H1 (cell line): Measurements from ENCODE around the gene TBCB. TPM values are rescaled to one million over a fixed set of nuclear protein-coding genes. Genes with fewer than 3 reads are reported as not detected.

ENCODE experiments used
- CTCF ChIA-PET: fragments of 300-600 bp; sonication (Branson Sonifier 250); formaldehyde crosslinking; loops from one replicate; lab custom pipeline; 2021; ENCODE audit not compliant: partially characterized antibody; lab: Charles Lee
- POLR2A ChIA-PET: fragments of 300-600 bp; sonication (Branson Sonifier 250); formaldehyde crosslinking; loops from one replicate; lab custom pipeline; 2021; ENCODE audit warnings: inconsistent platforms; ENCODE audit not compliant: partially characterized antibody; lab: Charles Lee
- DNase-seq, 2 experiments: peaks; one replicate each; pipeline versions ENCODE4 v3.0.0 to v3.0.0-alpha.2; 2010 to 2022; ENCODE audit warnings: low spot score in 2 of 2, low read depth in 1 of 2, mixed read lengths in 1 of 2
- FAIRE-seq: peaks from 2 replicates; lab custom pipeline; 2011; peaks lifted over from hg19 to GRCh38; lab: Jason Lieb, UNC
- H2AFZ ChIP-seq: 2 replicates; pipeline ENCODE4 v1.8.1; 2012; ENCODE audit warnings: low read length, inconsistent platforms
- H2AK5ac ChIP-seq: 2 replicates; pipeline ENCODE4 v1.6.1; 2013; ENCODE audit warnings: low read depth, low read length
- H2BK120ac ChIP-seq: replicated peaks from 2 replicates; pipeline ENCODE3; 2013; ENCODE audit warnings: low read depth, low read length, inconsistent platforms
- H2BK12ac ChIP-seq: 2 replicates; pipeline ENCODE4 v1.6.1; 2013; ENCODE audit warnings: low read depth, low read length
- H2BK15ac ChIP-seq: 2 replicates; pipeline ENCODE4 v1.6.1; 2013; ENCODE audit warnings: low read length
- H2BK20ac ChIP-seq: 2 replicates; pipeline ENCODE4 v1.6.1; 2013; ENCODE audit warnings: low read length
- H2BK5ac ChIP-seq: 2 replicates; pipeline ENCODE4 v1.6.1; 2013; ENCODE audit warnings: low read depth, low read length
- H3K14ac ChIP-seq: 2 replicates; pipeline ENCODE4 v1.6.1; 2013; ENCODE audit warnings: inconsistent platforms; ENCODE audit not compliant: insufficient read length
- H3K18ac ChIP-seq: 2 replicates; pipeline ENCODE4 v1.6.1; 2013; ENCODE audit warnings: low read length; ENCODE audit errors: extremely low read depth
- H3K23ac ChIP-seq: 2 replicates; pipeline ENCODE4 v1.6.1; 2013; ENCODE audit warnings: inconsistent platforms; ENCODE audit not compliant: insufficient read length
- H3K23me2 ChIP-seq: 2 replicates; pipeline ENCODE4 v1.6.1; 2013; ENCODE audit warnings: low read depth, low read length
- H3K27ac ChIP-seq: 2 replicates; pipeline ENCODE4 v1.6.1; 2011; ENCODE audit warnings: low read depth, low read length, inconsistent platforms
- H3K27me3 ChIP-seq, 4 experiments: replicated peaks in 1 of 4; 1 replicate in 1 of 4; 2 replicates in 3 of 4; pipeline versions ENCODE4 v1.6.1 to v1.8.1; 2011 to 2013; ENCODE audit warnings: low read length in 3 of 4, mild to moderate bottlenecking in 3 of 4, inconsistent platforms in 2 of 4, mixed read lengths in 2 of 4, moderate library complexity in 1 of 4; ENCODE audit not compliant: control insufficient read depth in 3 of 4, insufficient read depth in 3 of 4; ENCODE audit errors: extremely low read depth in 1 of 4
- H3K36me3 ChIP-seq, 4 experiments: 2 replicates each; pipeline versions ENCODE4 v1.6.1 to v1.8.1; 2011 to 2013; ENCODE audit warnings: mild to moderate bottlenecking in 4 of 4, low read length in 3 of 4, moderate library complexity in 2 of 4, control low read depth in 1 of 4, inconsistent platforms in 1 of 4; ENCODE audit not compliant: insufficient read depth in 4 of 4, control insufficient read depth in 2 of 4
- H3K4ac ChIP-seq: replicated peaks from 2 replicates; pipeline ENCODE3; 2013; ENCODE audit warnings: low read length, low read depth, mixed read lengths, inconsistent platforms; ENCODE audit not compliant: insufficient read length
- H3K4me1 ChIP-seq, 4 experiments: replicated peaks in 1 of 4; 1 replicate in 1 of 4; 2 replicates in 3 of 4; pipeline versions ENCODE4 v1.6.1 to v1.8.1; 2011 to 2013; ENCODE audit warnings: low read length in 3 of 4, inconsistent platforms in 2 of 4, mixed read lengths in 1 of 4; ENCODE audit not compliant: insufficient read depth in 4 of 4, control insufficient read depth in 3 of 4
- H3K4me2 ChIP-seq, 2 experiments: 2 replicates each; pipeline versions ENCODE4 v1.6.1 to v1.8.1; 2011 to 2013; ENCODE audit warnings: low read depth in 2 of 2, low read length in 2 of 2, control low read depth in 1 of 2, inconsistent platforms in 1 of 2, mild to moderate bottlenecking in 1 of 2; ENCODE audit not compliant: insufficient read depth in 1 of 2
- H3K4me3 ChIP-seq, 4 experiments: fragments of 200-600, 300-600 bp in 1 of 4; sonication (generic), shearing (Covaris generic), sonication (Bioruptor Twin) in 1 of 4; 2 replicates each; pipeline versions ENCODE4 v1.5.1 to v1.8.1; 2011 to 2016; ENCODE audit warnings: low read length in 4 of 4, low read depth in 3 of 4, control low read depth in 2 of 4, inconsistent platforms in 2 of 4, mild to moderate bottlenecking in 2 of 4, mixed read lengths in 1 of 4, moderate library complexity in 1 of 4; ENCODE audit not compliant: insufficient read depth in 2 of 4; ENCODE audit errors: extremely low read depth in 1 of 4
- H3K56ac ChIP-seq: replicated peaks from 2 replicates; pipeline ENCODE3; 2013; ENCODE audit warnings: low read depth, mild to moderate bottlenecking, mixed read lengths, low read length, inconsistent platforms; ENCODE audit not compliant: insufficient read length
- H3K79me1 ChIP-seq: 2 replicates; pipeline ENCODE4 v1.6.1; 2013; ENCODE audit warnings: low read depth, low read length, control low read depth
- H3K79me2 ChIP-seq, 2 experiments: 2 replicates each; pipeline versions ENCODE4 v1.6.1 to v1.8.1; 2012 to 2013; ENCODE audit warnings: low read length in 2 of 2, mild to moderate bottlenecking in 2 of 2, inconsistent platforms in 1 of 2; ENCODE audit not compliant: insufficient read depth in 2 of 2, control insufficient read depth in 1 of 2
- H3K9ac ChIP-seq, 4 experiments: replicated peaks in 1 of 4; 1 replicate in 1 of 4; 2 replicates in 3 of 4; pipeline versions ENCODE4 v1.6.1 to v1.8.1; 2011 to 2013; ENCODE audit warnings: low read depth in 3 of 4, low read length in 3 of 4, control low read depth in 2 of 4, mild to moderate bottlenecking in 2 of 4, moderate library complexity in 2 of 4, inconsistent platforms in 1 of 4; ENCODE audit errors: extremely low read depth in 1 of 4
- H3K9me3 ChIP-seq, 2 experiments: 2 replicates each; pipeline versions ENCODE4 v1.6.1 to v1.8.1; 2012 to 2013; ENCODE audit warnings: mild to moderate bottlenecking in 2 of 2, moderate library complexity in 2 of 2, control low read depth in 1 of 2, inconsistent platforms in 1 of 2, low read depth in 1 of 2, low read length in 1 of 2, mixed read lengths in 1 of 2; ENCODE audit not compliant: insufficient read depth in 2 of 2
- H4K20me1 ChIP-seq, 2 experiments: replicated peaks in 1 of 2; 2 replicates each; pipeline versions ENCODE3 to v1.8.1; 2011 to 2013; ENCODE audit warnings: inconsistent platforms in 2 of 2, low read length in 2 of 2, mild to moderate bottlenecking in 1 of 2; ENCODE audit not compliant: insufficient read depth in 2 of 2, control insufficient read depth in 1 of 2
- H4K5ac ChIP-seq: 2 replicates; pipeline ENCODE4 v1.6.1; 2013; ENCODE audit warnings: low read length, low read depth, mixed read lengths, inconsistent platforms; ENCODE audit not compliant: insufficient read length
- H4K8ac ChIP-seq: 2 replicates; pipeline ENCODE4 v1.8.0; 2013; ENCODE audit warnings: mild to moderate bottlenecking, moderate library complexity, low read length, inconsistent platforms; ENCODE audit not compliant: insufficient read depth; ENCODE audit errors: extremely low read depth
- H4K91ac ChIP-seq: replicated peaks from 2 replicates; pipeline ENCODE3; 2013; ENCODE audit warnings: low read length, mixed read lengths, inconsistent platforms; ENCODE audit not compliant: insufficient read length
- CTCF ChIP-seq, 3 experiments: IDR thresholded peaks; 1 replicate in 2 of 3; 2 replicates in 1 of 3; pipeline versions ENCODE4 v1.5.1 to v1.6.1; 2011; ENCODE audit warnings: low read length in 3 of 3, mild to moderate bottlenecking in 3 of 3, inconsistent platforms in 2 of 3, low read depth in 1 of 3, moderate library complexity in 1 of 3; ENCODE audit not compliant: insufficient read depth in 1 of 3; ENCODE audit errors: control extremely low read depth in 1 of 3
- HDAC2 ChIP-seq, 2 experiments: fragments of 300-600 bp in 1 of 2; sonication (generic) in 1 of 2; IDR thresholded peaks; 2 replicates each; pipeline ENCODE4 v1.6.1; 2011 to 2012; ENCODE audit warnings: low read depth in 2 of 2, low read length in 2 of 2, mild to moderate bottlenecking in 2 of 2, moderate library complexity in 2 of 2, borderline replicate concordance in 1 of 2, inconsistent platforms in 1 of 2
- RAD21 ChIP-seq, 2 experiments: IDR thresholded peaks in 1 of 2; conservative IDR thresholded peaks in 1 of 2; 2 replicates each; pipeline ENCODE4 v1.6.1; 2011; ENCODE audit warnings: low read depth in 2 of 2, low read length in 2 of 2, improper control_type of control experiment in 1 of 2, inconsistent platforms in 1 of 2, mild to moderate bottlenecking in 1 of 2, moderate library complexity in 1 of 2
- SAP30 ChIP-seq: fragments of 300-600 bp; sonication (generic); IDR thresholded peaks from 2 replicates; pipeline ENCODE4 v1.7.1; 2012; ENCODE audit warnings: low read length, moderate library complexity, mild to moderate bottlenecking, inconsistent platforms; ENCODE audit not compliant: insufficient read depth, insufficient replicate concordance
- SIN3A ChIP-seq, 2 experiments: IDR thresholded peaks in 1 of 2; conservative IDR thresholded peaks in 1 of 2; 2 replicates each; pipeline ENCODE4 v1.6.1; 2011 to 2012; ENCODE audit warnings: low read length in 2 of 2, improper control_type of control experiment in 1 of 2, low read depth in 1 of 2, mild to moderate bottlenecking in 1 of 2
- WGBS, 2 experiments: shearing (Covaris generic) in 1 of 2; methylation state at CpG; one replicate each; pipeline versions ENCODE4 v1.1.6 to v1.1.7; 2013 to 2015; ENCODE audit warnings: low lambda C conversion rate in 2 of 2, mixed read lengths in 2 of 2, inconsistent platforms in 1 of 2, low coverage in 1 of 2, missing lambda C conversion rate in 1 of 2; ENCODE audit not compliant: insufficient replicate concordance in 2 of 2, insufficient coverage in 1 of 2, insufficient read length in 1 of 2; ENCODE audit errors: extremely low coverage in 1 of 2, missing lambda C conversion rate in 1 of 2; 5-methylcytosine and 5-hydroxymethylcytosine counted together
- polyA plus RNA-seq, 7 experiments: library from polyadenylated mRNA; depleted of rRNA in 3 of 7; stranded (reverse) in 5 of 7; unstranded in 2 of 7; fragments of >200 nt in 5 of 7; fragments of 200-250 nt in 2 of 7; gene quantifications; 1 replicate in 5 of 7; 2 replicates in 1 of 7; 4 replicates in 1 of 7; pipeline versions ENCODE4 v1.2.1 to v1.2.3, GENCODE V29; 2011 to 2013; ENCODE audit warnings: missing spikeins in 2 of 7, mixed read lengths in 2 of 7
- total RNA-seq: library from RNA; stranded (reverse); fragmentation: NEBNext Ultra II Directional; extraction: Animal tissue kit (Norgen Biotek cat#: 25700); gene quantifications from 2 replicates; pipeline ENCODE4 v1.2.1, GENCODE V29; 2021

TBCB gene
- total and polyA plus RNA-seq, 2 of the 8 experiments (the other 6 are each of a cell fraction or from before 2014, with no cell fraction given) = 153 to 286 TPM

- H3K4me2 ChIP-seq = peak overlapping the region; percentile 76 to 94
- peak overlapping the region; percentile 87; the same call in 1 of the 2 replicates for H2BK5ac ChIP-seq
- no peaks in the 10 kb centered on the region for H3K9me3 ChIP-seq
- peaks cover 0 to 9% of the 10 kb centered on the region in 2 experiments; a peak in 1 of 4 replicates for H3K79me2 ChIP-seq
- CTCF ChIA-PET = interaction anchor here (1.0 to 1.5 kb wide), 5 partner anchors 11 to 57 kb away, joined by 3 to 5 read pairs (median 3); no protein-coding TSS in a partner anchor
- H2AFZ ChIP-seq = peak overlapping the region; percentile 7; the same call in 1 of the 2 replicates
- H3K79me1 ChIP-seq = peaks cover 12% of the 10 kb centered on the region
- no peaks in the 10 kb centered on the region for H3K27me3 ChIP-seq
- H4K20me1 ChIP-seq = peaks cover 3 to 6% of the 10 kb centered on the region in 2 experiments
- H2BK120ac ChIP-seq = no peak overlapping the region
- FAIRE-seq = no peak
- 12% methylated on average over 40 of the region's 48 CpGs; no CpG with 5 or more reads in 1 of the 2 experiments for WGBS, 2 experiments
- H4K5ac ChIP-seq = peak overlapping the region; percentile 12
- H4K91ac ChIP-seq = peak overlapping the region; percentile 63
- peak overlapping the region; percentile 73 to 96 (median 82) for H3K4me3 ChIP-seq
- H3K23ac ChIP-seq = no peak overlapping the region
- peak overlapping the region; percentile 40 for H3K4ac ChIP-seq
- no peak overlapping the region for H2BK20ac ChIP-seq
- H3K36me3 ChIP-seq = peaks cover 4 to 19% (median 12%) of the 10 kb centered on the region in 4 experiments; a peak in 5 of 8 replicates
- no peak overlapping the region for H2AK5ac ChIP-seq
- peak overlapping the region; percentile 39 to 72 (median 56) for H3K9ac ChIP-seq
- H2BK12ac ChIP-seq = peak overlapping the region; percentile 68; the same call in 1 of the 2 replicates
- peak overlapping the region; percentile 62 for H3K18ac ChIP-seq
- no peak overlapping the region for H3K14ac ChIP-seq
- H3K56ac ChIP-seq = peak overlapping the region; percentile 24
- DNase-seq = peak in 1 of 2 experiments; percentile 65
- H3K4me1 ChIP-seq = peaks cover 8 to 23% (median 18%) of the 10 kb centered on the region in 4 experiments
- no peak overlapping the region for H2BK15ac ChIP-seq
- H3K27ac ChIP-seq = peak overlapping the region; percentile 57
- H4K8ac ChIP-seq = 0 out of 2 replicates have a peak overlapping the region, but pooled peaks have one; percentile 37
- peaks cover 10% of the 10 kb centered on the region for H3K23me2 ChIP-seq
- POLR2A ChIA-PET = interaction anchor here (1.1 to 2.9 kb wide), 4 partner anchors 11 to 120 kb away, joined by 4 to 27 read pairs (median 11); partner anchors contain the start of genes ZNF146 and ZNF565
- TF ChIP-seq CTCF (IDR thresholded peaks at IDR 0.05; ENCODE audit: control extremely low read depth in 1 of 3, insufficient read depth in 1 of 3, low read depth in 1 of 3, low read length in 3 of 3) (peak; percentile 10 to 53 (median 53); a peak in 3 of 4 replicates), HDAC2 (IDR thresholded peaks at IDR 0.05; ENCODE audit: borderline replicate concordance in 1 of 2, low read depth in 2 of 2, low read length in 2 of 2) (0 out of 4 replicates have a peak, but pooled peaks of 1 of the 2 experiments have one; percentile 67), RAD21 (IDR thresholded peaks at IDR 0.05 in 1 of 2, conservative IDR thresholded peaks at IDR 0.05 in 1 of 2; ENCODE audit: low read depth in 2 of 2, low read length in 2 of 2) (peak; percentile 12 to 29; a peak in 2 of 4 replicates), SIN3A (conservative IDR thresholded peaks at IDR 0.05 in 1 of 2, IDR thresholded peaks at IDR 0.05 in 1 of 2; ENCODE audit: low read depth in 1 of 2, low read length in 2 of 2) (no peak; a peak in 1 of 4 replicates), SAP30 (peak; percentile 32)
Observed at GRCh38 chr19:36113894-36114720, 1.2 kb upstream of the TBCB start.
